Measurements from ENCODE around the gene SLC18A2.

The SLC18A2 gene

GRCh38 chr10:117253908-117254307 lies 13.0 kb downstream of the SLC18A2 start:
- WGBS (ENCODE audit: insufficient coverage, insufficient read length): no CpG with 5 or more reads among the region's 9 CpGs
- Histone ChIP-seq H3K4me1 (ENCODE audit: control insufficient read depth, insufficient read depth, low read length) (peaks cover 3% of the 10 kb centered on the region; the same call in 1 of the 2 replicates), H3K36me3 (ENCODE audit: control insufficient read depth, insufficient read depth, low read length) (no peaks in the 10 kb centered on the region), H3K27me3 (ENCODE audit: control insufficient read depth, insufficient read depth, low read length) (no peaks in the 10 kb centered on the region), H3K9me3 (ENCODE audit: control insufficient read depth, insufficient read depth, low read length) (no peaks in the 10 kb centered on the region), H3K27ac (ENCODE audit: low read length) (no peak overlapping the region), H3K4me3 (ENCODE audit: low read length) (no peak overlapping the region)
- DNase-seq (ENCODE audit: low read depth, low spot score): no peak

DNA sequence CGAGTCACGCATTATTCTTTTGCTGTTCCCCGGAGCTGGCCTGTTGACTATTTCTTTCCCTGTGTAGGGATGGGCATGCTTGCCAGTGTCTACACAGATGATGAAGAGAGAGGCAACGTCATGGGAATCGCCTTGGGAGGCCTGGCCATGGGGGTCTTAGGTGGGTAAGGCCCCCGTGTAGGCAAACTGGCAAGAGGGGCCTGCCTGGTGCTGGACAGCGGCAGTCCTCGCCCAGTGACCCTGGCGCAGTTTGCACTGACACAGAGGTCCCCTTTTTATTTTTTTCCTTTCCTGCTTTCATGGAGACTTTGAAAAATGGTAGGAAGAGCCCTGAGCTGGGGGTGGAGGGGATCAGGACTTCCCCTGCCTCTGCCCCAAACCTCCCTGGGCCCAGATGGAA lies 13.4 kb downstream of the SLC18A2 start:
- no CpG with 5 or more reads among the region's 9 CpGs for WGBS (ENCODE audit: insufficient coverage, insufficient read length)
- H3K27ac ChIP-seq (ENCODE audit: low read length): no peak overlapping the region

GRCh38 chr10:117254774-117255735 lies 14.1 kb downstream of the SLC18A2 start:
- H3K27ac ChIP-seq (ENCODE audit: low read length): no peak overlapping the region
- WGBS (ENCODE audit: insufficient coverage, insufficient read length): no CpG with 5 or more reads among the region's 26 CpGs
- no peaks in the 10 kb centered on the region for H3K27me3 ChIP-seq (ENCODE audit: control insufficient read depth, insufficient read depth, low read length)
- no peak overlapping the region for H3K4me3 ChIP-seq (ENCODE audit: low read length)
- no peak for DNase-seq (ENCODE audit: low read depth, low spot score)
- H3K36me3 ChIP-seq (ENCODE audit: control insufficient read depth, insufficient read depth, low read length): no peaks in the 10 kb centered on the region
- H3K9me3 ChIP-seq (ENCODE audit: control insufficient read depth, insufficient read depth, low read length): no peaks in the 10 kb centered on the region
- H3K4me1 ChIP-seq (ENCODE audit: control insufficient read depth, insufficient read depth, low read length): peaks cover 3% of the 10 kb centered on the region; the same call in 1 of the 2 replicates

More for the DNA sequence above, 13.4 kb downstream of the SLC18A2 start:
- no peak for DNase-seq (ENCODE audit: low read depth, low spot score)
- Histone ChIP-seq H3K4me3 (ENCODE audit: low read length) (no peak overlapping the region), H3K36me3 (ENCODE audit: control insufficient read depth, insufficient read depth, low read length) (no peaks in the 10 kb centered on the region), H3K4me1 (ENCODE audit: control insufficient read depth, insufficient read depth, low read length) (peaks cover 3% of the 10 kb centered on the region; the same call in 1 of the 2 replicates), H3K27me3 (ENCODE audit: control insufficient read depth, insufficient read depth, low read length) (no peaks in the 10 kb centered on the region), H3K9me3 (ENCODE audit: control insufficient read depth, insufficient read depth, low read length) (no peaks in the 10 kb centered on the region)

DNA sequence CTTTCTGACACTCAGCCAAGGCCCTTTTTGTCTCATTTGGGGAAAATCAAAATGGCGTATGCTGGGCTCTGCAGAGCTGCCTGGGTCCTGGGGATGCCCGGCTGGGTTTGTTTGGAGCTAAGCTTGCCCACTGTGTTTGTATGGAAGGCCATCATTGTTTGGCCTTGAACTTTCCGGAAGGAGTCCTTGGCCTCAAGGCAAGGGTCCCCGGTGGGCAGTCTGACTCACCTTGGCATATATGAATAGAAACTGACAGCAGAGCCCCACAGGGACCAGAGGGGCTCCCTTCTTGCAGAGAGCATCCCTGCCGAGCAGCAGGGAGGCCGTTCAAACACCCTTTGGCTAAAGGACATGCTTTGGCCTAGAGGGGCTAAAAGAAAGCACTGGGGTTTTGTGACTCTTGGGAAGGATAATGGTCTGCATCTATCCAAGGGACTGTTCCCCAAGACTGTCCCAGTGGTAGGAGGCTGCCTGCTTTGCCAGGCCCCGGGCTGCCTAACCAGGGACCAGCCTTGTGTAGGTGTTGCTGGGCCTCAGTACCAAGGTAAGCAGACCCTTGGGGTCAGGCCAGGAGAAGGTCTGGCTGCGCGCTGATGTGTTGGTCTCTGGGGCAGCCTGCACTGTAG lies 15.0 kb downstream of the SLC18A2 start:
- H3K9me3 ChIP-seq (ENCODE audit: control insufficient read depth, insufficient read depth, low read length): no peaks in the 10 kb centered on the region
- no peaks in the 10 kb centered on the region for H3K27me3 ChIP-seq (ENCODE audit: control insufficient read depth, insufficient read depth, low read length)
- no peak overlapping the region for H3K4me3 ChIP-seq (ENCODE audit: low read length)
- WGBS (ENCODE audit: insufficient coverage, insufficient read length): no CpG with 5 or more reads among the region's 9 CpGs
- H3K4me1 ChIP-seq (ENCODE audit: control insufficient read depth, insufficient read depth, low read length): peaks cover 3% of the 10 kb centered on the region; the same call in 1 of the 2 replicates
- no peaks in the 10 kb centered on the region for H3K36me3 ChIP-seq (ENCODE audit: control insufficient read depth, insufficient read depth, low read length)
- no peak for DNase-seq (ENCODE audit: low read depth, low spot score)
- no peak overlapping the region for H3K27ac ChIP-seq (ENCODE audit: low read length)

- no CpG with 5 or more reads among the region's 10 CpGs for WGBS (ENCODE audit: insufficient coverage, insufficient read length)
Observed at GRCh38 chr10:117256910-117257309, 16.0 kb downstream of the SLC18A2 start.

GRCh38 chr10:117257721-117258120 lies 16.8 kb downstream of the SLC18A2 start:
- H3K9me3 ChIP-seq (ENCODE audit: control insufficient read depth, insufficient read depth, low read length): no peaks in the 10 kb centered on the region
- peaks cover 3% of the 10 kb centered on the region; the same call in 1 of the 2 replicates for H3K4me1 ChIP-seq (ENCODE audit: control insufficient read depth, insufficient read depth, low read length)
- H3K27me3 ChIP-seq (ENCODE audit: control insufficient read depth, insufficient read depth, low read length): no peaks in the 10 kb centered on the region
- no peak overlapping the region for H3K27ac ChIP-seq (ENCODE audit: low read length)
- no CpG with 5 or more reads among the region's 3 CpGs for WGBS (ENCODE audit: insufficient coverage, insufficient read length)
- no peak for DNase-seq (ENCODE audit: low read depth, low spot score)
- no peaks in the 10 kb centered on the region for H3K36me3 ChIP-seq (ENCODE audit: control insufficient read depth, insufficient read depth, low read length)
- no peak overlapping the region for H3K4me3 ChIP-seq (ENCODE audit: low read length)

More at GRCh38 chr10:117256910-117257309, 16.0 kb downstream of the SLC18A2 start:
- no peak for DNase-seq (ENCODE audit: low read depth, low spot score)
- H3K4me1 ChIP-seq (ENCODE audit: control insufficient read depth, insufficient read depth, low read length): peaks cover 3% of the 10 kb centered on the region; the same call in 1 of the 2 replicates
- no peak overlapping the region for H3K4me3 ChIP-seq (ENCODE audit: low read length)
- H3K9me3 ChIP-seq (ENCODE audit: control insufficient read depth, insufficient read depth, low read length): no peaks in the 10 kb centered on the region
- H3K36me3 ChIP-seq (ENCODE audit: control insufficient read depth, insufficient read depth, low read length): no peaks in the 10 kb centered on the region
- no peak overlapping the region for H3K27ac ChIP-seq (ENCODE audit: low read length)
- H3K27me3 ChIP-seq (ENCODE audit: control insufficient read depth, insufficient read depth, low read length): no peaks in the 10 kb centered on the region

DNA sequence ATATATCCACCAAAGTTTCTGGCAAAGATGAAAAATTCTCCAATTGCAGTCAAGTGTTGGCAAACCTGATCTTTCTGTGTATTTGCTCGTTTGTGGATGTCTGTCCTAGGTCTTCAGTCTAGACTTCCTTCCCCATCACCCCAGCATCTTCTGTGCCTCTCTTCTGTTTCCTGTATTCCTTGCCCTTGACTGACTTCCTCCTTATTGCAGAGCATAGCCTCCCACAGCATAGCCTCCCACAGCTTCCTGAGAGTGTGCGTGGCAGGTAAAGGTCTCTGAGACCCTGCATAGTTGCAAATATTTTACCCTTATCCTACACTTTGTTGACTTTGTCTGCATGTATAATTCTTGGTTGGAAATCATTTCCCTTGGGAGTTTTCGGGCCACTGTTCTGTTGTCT lies 18.4 kb downstream of the SLC18A2 start:
- Histone ChIP-seq H3K36me3 (ENCODE audit: control insufficient read depth, insufficient read depth, low read length) (no peaks in the 10 kb centered on the region), H3K9me3 (ENCODE audit: control insufficient read depth, insufficient read depth, low read length) (no peaks in the 10 kb centered on the region), H3K4me3 (ENCODE audit: low read length) (no peak overlapping the region; the same call in 1 of the 2 replicates), H3K4me1 (ENCODE audit: control insufficient read depth, insufficient read depth, low read length) (no peaks in the 10 kb centered on the region), H3K27me3 (ENCODE audit: control insufficient read depth, insufficient read depth, low read length) (no peaks in the 10 kb centered on the region), H3K27ac (ENCODE audit: low read length) (no peak overlapping the region)
- WGBS (ENCODE audit: insufficient coverage, insufficient read length): no CpG with 5 or more reads among the region's 3 CpGs
- DNase-seq (ENCODE audit: low read depth, low spot score): no peak

DNA sequence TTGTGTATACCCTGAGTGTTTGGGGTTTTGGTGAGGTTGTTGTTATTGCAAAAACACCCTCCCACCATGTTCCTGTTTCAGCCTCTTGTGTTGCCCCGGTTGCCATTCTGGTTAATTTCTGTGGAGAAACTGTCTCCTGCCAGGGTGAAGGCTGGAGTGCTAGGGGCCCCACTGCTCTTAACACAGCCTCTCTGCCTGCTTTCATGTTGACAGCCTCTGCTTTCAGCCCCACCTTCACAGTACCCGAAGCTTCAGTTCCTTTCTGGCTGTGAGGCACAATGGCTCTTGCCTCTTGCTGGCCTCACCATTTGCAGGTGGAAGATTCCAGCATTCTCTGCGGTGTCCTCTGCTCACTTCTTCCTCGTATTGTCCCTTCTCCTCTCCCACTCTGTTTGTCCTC lies 19.2 kb downstream of the SLC18A2 start:
- no peak for DNase-seq (ENCODE audit: low read depth, low spot score)
- H3K4me1 ChIP-seq (ENCODE audit: control insufficient read depth, insufficient read depth, low read length): no peaks in the 10 kb centered on the region
- H3K27ac ChIP-seq (ENCODE audit: low read length): no peak overlapping the region
- H3K27me3 ChIP-seq (ENCODE audit: control insufficient read depth, insufficient read depth, low read length): no peaks in the 10 kb centered on the region
- no peaks in the 10 kb centered on the region for H3K36me3 ChIP-seq (ENCODE audit: control insufficient read depth, insufficient read depth, low read length)
- H3K4me3 ChIP-seq (ENCODE audit: low read length): no peak overlapping the region
- WGBS (ENCODE audit: insufficient coverage, insufficient read length): no CpG with 5 or more reads among the region's 4 CpGs
- no peaks in the 10 kb centered on the region for H3K9me3 ChIP-seq (ENCODE audit: control insufficient read depth, insufficient read depth, low read length)

- no CpG with 5 or more reads among the region's 3 CpGs for WGBS (ENCODE audit: insufficient coverage, insufficient read length)
- no peak overlapping the region for H3K4me3 ChIP-seq (ENCODE audit: low read length)
- no peaks in the 10 kb centered on the region for H3K4me1 ChIP-seq (ENCODE audit: control insufficient read depth, insufficient read depth, low read length)
- H3K27ac ChIP-seq (ENCODE audit: low read length): no peak overlapping the region
- no peaks in the 10 kb centered on the region for H3K27me3 ChIP-seq (ENCODE audit: control insufficient read depth, insufficient read depth, low read length)
- no peaks in the 10 kb centered on the region for H3K9me3 ChIP-seq (ENCODE audit: control insufficient read depth, insufficient read depth, low read length)
- H3K36me3 ChIP-seq (ENCODE audit: control insufficient read depth, insufficient read depth, low read length): no peaks in the 10 kb centered on the region
- no peak for DNase-seq (ENCODE audit: low read depth, low spot score)
Observed at GRCh38 chr10:117261501-117261900, 20.6 kb downstream of the SLC18A2 start.

DNA sequence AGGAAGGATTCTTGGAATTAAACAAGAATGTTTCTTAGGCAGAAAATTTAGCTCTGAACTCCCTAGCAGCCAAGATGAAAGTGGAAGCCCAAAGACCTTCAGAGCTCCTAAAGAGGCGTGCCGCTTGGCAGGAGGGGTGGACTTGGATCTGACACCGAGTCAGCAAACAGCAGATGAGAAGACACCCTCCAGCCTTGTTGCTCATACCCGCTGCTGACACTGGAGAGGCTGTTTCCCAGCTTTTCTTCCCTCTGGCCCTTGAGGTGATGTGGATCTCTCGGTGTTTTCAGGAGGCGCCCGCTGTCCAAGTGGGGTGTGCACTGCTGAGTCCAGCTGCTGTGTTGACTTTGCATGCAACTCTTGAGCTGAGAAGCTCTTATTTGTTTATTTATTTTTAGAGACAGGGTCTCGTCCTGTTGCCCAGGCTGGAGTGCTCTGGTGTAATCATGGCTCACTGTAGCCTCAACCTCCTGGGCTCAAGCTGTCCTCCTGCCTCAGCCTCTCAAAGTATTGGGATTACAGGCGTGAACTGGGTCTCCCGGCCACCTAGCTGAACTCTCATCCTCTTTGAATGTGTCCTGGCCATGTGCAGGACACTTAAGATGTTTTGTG lies 21.5 kb downstream of the SLC18A2 start:
- Histone ChIP-seq H3K9me3 (ENCODE audit: control insufficient read depth, insufficient read depth, low read length) (no peaks in the 10 kb centered on the region), H3K4me3 (ENCODE audit: low read length) (no peak overlapping the region), H3K36me3 (ENCODE audit: control insufficient read depth, insufficient read depth, low read length) (no peaks in the 10 kb centered on the region), H3K4me1 (ENCODE audit: control insufficient read depth, insufficient read depth, low read length) (no peaks in the 10 kb centered on the region), H3K27ac (ENCODE audit: low read length) (no peak overlapping the region), H3K27me3 (ENCODE audit: control insufficient read depth, insufficient read depth, low read length) (no peaks in the 10 kb centered on the region)
- no peak for DNase-seq (ENCODE audit: low read depth, low spot score)
- no CpG with 5 or more reads among the region's 10 CpGs for WGBS (ENCODE audit: insufficient coverage, insufficient read length)

Data from iPS DF 6.9 (cell line).